OCI-M2 (cell line): ENCODE data around the gene C1QBP.
"Not testable (repeated sequence)": the region's sequence is repeated elsewhere in the genome, so short reads cannot be mapped to it uniquely, and the experiment has no call there.

ENCODE experiments used
- DNase-seq: peaks from one replicate; lab custom pipeline; 2025; ENCODE audit not compliant: unreplicated experiment; lab: John Stamatoyannopoulos, UW

C1QBP gene, protein sequence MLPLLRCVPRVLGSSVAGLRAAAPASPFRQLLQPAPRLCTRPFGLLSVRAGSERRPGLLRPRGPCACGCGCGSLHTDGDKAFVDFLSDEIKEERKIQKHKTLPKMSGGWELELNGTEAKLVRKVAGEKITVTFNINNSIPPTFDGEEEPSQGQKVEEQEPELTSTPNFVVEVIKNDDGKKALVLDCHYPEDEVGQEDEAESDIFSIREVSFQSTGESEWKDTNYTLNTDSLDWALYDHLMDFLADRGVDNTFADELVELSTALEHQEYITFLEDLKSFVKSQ

DNA sequence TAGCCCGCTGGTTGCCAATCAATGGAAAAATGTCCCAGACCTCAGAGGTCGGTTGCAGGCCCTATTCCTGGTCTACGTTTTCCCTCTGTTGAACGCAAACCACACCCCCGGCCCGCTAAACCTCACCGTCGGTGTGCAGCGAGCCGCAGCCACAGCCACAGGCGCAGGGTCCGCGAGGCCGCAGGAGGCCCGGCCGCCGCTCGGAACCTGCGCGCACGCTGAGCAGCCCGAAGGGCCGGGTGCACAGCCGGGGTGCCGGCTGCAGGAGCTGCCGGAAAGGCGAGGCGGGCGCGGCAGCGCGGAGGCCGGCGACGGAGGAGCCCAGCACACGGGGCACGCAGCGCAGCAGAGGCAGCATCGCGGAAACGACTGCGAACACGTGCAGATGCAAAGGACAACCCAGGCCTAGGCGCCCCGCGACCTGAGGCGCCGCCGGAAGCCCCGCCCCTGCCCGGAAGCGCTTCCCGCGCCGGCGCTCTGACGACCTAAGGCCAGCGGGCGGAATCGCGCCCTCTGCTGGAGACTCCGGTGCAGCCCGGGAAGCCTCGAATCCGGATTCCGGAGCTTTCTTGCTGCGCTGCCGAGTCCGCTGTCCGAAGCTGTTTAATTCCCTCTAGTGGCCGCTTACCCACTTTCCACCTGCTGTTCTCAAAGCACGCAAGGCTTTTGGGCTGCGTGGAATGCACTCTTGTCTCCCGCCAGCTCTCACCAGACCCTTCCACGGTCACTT, at the start of gene C1QBP:
Gene C1QBP (minus strand): TSS at position 440 of the 730 bp plus-strand sequence. CDS start 82 bp downstream, at position 358.
- DNase-seq = peak; percentile 90

DNA sequence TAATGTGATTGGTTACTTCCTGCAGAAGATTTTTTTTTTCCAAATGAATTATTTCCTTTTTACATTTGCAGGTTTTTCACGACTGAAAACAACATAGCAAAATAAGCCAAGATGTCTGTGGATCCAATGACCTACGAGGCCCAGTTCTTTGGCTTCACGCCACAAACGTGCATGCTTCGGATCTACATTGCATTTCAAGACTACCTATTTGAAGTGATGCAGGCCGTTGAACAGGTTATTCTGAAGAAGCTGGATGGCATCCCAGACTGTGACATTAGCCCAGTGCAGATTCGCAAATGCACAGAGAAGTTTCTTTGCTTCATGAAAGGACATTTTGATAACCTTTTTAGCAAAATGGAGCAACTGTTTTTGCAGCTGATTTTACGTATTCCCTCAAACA, 49.8 kb upstream of the C1QBP start:
- DNase-seq = no peak

DNA sequence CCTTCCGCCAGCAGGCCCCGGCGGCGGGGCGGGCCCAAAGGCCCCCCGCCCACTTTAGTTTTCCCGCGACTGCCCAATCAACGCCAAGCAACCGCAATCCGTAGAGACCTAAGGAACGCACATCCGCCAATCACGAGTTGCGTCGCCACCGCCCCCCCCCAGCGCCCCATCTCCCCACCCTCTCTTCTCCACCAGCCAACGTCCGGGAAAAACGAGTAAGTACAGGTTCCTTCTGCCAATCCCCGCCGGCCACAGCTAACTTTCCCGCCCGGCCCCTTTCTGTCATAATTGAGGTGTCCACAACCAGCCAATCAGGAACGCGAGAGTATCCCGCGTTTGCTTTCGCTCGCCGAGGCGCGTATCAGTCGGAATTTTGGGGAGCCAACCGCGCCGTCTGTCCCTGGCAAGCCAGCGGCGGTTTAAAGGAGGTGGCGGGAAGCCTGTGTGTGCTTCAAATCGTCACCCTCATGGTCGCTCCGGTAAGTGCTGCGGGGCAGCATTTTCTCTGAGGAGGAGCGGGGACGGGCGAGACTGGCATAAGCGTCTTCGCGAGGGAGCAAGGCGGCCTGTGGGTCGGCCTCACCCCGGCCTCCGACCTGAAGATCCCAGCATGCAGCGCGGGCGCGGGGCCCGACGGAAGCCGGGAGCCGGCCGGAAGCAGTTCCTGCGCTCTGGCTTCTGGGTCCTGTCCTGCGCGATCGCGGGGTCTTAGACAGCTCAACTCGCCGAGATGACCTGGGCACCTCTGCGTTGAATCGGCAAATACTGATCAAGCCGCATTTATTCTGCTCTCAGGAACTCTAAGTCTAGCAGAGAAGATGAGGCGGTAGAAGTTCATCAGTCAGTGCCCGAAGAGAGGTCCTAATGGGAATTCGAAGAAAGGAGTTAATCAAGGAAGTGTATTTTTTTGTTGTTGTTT, 47.5 kb upstream of the C1QBP start, which contains the start of gene MIS12:
Gene MIS12 (plus strand): TSS at position 361 of the 919 bp plus-strand sequence. CDS start 2,297 bp downstream, outside the sequence.
- DNase-seq = peak; percentile 58

DNA sequence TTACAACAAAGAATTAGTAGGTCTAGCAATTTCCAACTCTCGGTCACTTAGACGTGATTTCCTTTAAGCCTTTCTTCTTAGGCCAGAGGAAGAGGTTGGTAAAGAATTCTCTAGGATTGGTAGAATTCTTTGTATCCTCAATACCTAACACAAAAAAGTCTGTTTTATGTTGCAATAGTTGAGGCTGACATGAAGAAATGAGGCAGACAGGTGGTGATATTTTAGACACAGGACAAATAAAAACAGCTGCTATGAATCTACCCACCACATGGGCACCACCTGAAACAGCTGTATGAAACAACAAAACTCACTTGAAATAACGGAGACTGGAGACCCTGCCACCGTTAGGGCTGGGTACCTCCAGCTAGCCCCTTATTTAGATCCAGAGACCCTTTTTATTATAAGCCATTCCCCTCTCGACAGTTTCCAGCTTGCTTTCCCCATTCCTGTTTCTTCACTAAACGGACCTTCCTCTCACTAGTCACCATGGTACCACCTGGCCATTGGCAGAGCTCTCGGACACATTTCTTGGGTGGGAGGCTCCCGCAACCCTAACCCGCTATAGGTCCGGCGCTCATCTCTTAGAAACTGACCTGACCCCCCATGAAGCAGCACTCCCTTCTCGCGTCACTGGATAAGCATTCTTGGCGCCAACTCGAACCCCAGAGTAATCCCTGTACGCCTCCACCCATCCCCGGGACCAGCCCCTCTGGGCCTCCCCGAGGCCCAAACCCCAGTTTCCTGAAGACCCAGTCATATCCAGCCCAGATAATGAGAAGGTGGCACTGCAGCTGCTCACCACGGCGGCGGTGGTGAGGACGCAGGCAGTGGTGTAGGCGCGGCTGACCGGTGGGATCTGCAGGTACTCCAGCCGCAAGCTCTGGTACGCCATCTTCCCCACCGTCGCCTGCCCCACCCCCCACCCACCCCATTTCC, 46.6 kb upstream of the C1QBP start, which contains the start of gene DERL2:
Gene DERL2 (minus strand): TSS at position 909 of the 936 bp plus-strand sequence. CDS start 17 bp downstream, at position 892.
- DNase-seq = no peak

DNA sequence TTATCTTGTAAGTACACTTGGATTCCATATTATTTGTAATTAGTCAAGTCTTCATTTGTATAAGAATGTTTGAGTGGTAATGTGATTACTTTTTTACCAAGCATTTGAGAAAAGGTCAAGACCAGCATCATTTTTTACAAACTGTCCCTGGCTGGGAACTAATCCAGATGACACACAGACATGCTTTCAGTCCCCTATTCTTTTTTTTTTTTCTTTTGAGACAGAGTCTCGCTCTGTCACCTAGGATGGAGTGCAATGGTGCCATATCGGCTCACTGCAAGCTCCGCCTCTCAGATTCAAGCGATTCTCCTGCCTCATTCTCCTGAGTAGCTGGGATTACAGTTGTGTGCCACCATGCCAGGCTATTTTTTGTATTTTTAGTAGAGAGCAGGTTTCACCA, 42.5 kb upstream of the C1QBP start:
- no peak for DNase-seq

DNA sequence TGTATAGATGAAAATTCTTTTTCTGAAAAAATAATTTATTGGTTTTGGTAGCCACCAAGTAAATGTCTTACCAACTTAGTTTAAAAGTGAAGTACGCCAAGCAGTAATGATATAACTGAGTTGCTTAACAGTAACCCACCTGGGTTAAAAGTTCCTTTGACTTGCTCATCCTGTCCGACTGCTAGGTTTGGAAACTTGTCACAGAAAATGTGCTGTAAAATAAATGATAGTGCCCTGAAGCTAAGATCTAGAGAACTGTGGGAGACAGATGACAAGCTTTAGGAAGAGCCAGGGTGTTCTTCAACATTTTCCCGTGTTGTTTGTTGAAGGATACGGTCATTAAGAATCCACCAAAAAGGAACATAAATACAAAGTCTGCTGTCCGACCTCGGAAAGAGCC, 42.0 kb upstream of the C1QBP start:
- no peak for DNase-seq

DNA sequence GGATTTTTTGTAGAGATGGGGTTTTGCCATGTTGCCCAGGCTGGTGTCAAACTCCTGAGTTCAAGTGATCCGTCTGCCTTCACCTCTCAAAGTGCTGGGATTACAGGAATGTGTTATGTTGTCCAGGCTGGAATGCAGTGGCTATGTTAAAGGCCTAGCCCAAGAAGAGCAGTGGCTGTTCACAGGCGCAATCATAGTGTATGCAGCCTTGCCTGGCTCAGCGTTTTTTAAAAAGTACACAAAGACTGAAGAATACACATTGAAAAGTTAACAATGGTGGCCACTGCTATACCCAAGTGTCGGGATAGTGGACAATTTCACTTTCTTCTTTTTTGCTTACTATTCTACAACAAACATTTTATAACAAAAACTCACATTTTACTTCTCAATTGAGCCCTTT, 40.0 kb upstream of the C1QBP start:
- no peak for DNase-seq

DNA sequence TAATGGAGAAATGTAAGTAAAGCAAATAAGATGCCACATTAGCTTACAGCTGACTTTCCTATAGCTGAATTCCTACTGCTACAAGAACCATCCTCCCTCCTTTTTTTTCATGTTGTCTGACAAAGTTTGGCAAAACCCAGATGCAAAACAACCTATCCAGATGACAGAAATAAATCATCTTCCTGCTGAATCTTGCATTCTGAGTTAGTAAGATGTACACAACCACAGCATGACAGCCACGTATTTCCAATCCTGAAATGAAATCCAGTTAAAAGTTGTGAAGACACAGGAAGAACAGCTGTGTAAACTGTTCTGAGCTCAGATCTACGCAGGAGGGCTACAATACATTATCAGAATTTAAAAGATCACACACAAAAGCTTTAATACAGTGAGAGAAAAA, 35.0 kb upstream of the C1QBP start:
- no peak for DNase-seq

DNA sequence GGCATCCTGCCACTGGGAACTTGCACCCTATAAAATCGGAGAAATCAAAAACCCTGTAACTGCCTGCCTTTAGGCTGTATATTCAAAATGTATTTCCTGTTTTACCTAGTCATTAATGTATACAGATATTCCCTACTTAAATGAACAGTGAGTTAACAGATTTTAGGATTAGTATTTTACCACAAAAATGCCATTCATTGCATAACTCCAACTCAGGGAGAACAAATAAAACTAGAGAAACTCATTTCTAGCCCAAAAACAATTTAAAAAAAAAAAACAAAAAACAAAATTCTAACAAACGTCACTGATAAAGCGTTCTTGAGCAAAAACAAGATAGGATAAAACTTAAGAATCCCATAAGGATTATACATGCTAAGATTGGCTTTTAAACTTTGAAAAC, 33.6 kb upstream of the C1QBP start:
- DNase-seq = no peak

DNA sequence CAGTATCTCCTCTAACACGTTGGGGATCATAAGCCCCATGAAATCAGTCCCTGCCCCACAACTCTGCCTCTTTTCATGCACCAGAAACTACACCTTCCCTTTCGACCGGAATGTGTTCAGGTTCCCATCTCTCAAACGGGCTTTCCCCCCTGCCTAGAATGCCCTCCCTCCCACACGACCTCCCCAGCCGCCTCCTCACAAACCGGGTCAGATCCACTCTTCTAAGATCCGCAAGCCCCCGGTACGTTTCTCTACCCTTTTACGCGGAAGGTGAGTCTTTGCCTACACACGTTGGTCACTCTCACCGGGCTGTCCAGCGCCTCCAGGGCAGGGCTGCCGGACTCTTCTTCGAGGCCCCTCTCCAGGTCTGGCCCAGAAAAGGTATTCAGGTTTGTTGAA, 29.1 kb upstream of the C1QBP start:
- no peak for DNase-seq

DNA sequence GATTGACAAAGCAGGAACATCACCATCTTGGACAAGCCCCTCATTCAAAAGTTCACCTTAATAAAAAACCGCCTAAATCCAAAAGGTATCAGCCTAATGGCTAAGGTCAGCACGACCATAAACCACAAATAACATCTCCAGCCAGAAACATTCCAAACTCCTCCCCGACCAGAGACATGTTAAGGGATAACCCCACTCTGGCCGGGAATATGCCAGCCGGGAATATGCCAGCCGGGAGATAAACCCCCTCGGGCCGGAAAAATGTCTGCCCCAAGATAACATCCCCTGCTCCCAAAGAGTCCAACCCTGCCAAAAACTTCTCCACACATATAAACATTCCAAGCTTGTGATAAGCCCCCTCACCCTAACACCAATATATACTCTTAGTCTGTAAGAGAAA, 28.5 kb upstream of the C1QBP start:
- DNase-seq = no peak

DNA sequence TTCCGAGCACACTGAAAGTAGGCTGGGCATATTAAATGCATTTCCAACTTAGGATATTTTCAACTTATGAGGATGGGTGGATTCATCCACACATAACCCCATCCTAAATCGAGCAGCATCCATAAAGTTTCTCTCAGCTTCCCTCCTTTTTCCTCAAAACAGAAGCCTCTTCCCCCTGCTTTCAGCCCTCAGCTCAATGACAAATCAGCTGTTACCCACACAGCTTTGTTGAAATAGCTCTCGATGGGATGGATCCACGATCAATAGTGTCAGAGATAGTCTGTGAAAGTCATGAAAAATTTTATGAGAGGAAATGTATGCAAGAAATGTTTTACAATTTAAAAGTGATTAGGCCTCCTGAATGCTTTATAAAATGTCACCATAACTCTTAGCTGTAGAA, 27.3 kb upstream of the C1QBP start:
- DNase-seq = no peak

DNA sequence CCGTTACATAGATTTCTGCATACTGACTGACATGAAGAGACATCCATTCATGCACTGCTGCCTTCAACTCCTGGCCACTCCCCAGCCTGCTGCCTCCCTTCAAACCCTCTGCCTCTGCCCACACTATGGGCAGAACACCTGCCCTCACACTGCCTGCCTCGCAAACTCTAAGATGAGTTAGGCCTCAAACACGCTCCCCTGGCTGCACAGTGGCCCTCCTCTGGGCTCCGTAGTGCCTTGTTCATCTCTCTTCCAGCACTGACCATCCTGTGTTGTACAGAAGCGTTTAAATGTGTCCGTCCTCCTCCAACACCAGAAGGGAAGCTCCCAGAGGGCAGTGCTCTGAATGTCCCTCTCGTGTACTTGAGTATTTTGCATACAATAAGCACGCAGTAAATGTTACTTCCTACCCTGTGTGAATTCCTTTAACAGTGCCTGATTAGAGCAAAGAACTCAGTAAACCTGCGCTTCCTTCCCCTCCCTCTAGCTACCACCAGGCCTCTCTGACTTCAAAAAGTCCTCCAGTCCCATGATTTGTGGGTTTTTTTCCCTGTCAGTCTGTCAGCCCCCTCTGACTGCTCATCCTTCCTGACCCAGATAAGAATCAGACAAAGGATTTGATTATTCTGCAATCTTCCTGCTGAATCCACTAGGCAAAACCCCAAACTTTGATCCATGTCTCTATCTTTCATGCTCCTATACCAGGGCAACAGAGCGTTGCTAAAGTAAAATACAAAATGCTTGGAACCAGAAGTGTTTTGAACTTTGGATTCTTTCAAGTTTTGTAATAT, 26.0 kb upstream of the C1QBP start:
- no peak for DNase-seq

DNA sequence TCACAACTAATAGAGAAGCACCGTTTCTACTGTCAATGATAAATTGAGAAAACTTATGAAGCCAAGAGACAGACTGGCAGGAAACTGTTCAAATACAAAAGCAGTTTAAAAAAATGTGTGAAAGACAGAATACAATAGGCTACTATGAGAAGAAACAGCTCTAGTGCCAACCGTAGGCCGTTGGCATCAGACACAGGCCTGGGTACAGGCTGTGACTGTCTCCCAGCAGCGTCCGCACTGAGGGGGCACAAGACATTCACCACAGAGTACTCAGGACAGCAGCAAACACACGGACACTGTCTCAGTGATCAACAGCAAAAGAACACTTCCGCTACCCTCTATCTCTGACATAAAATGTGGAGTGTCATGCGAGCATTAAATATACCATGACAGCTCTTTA, 7.8 kb upstream of the C1QBP start:
- no peak for DNase-seq

DNA sequence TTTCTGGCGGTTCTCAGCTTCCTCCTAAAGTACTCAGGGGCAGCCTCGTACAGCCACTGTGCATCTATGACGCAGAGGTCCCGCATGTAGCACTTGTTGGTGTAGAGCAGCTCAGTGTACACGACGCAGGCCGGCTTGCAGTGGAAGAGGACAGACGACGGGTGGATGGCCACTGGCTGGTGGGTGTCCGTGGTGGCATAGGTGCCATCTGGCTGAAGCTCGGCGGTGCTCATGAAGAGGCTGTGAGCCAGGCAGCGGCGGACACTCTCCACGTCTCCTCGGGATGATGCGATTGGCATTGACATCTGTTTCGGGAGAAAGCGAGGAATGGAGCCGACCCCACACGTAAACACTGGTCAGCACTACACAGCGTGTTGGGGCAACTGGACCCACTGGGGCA, 5.3 kb upstream of the C1QBP start:
- DNase-seq = no peak

DNA sequence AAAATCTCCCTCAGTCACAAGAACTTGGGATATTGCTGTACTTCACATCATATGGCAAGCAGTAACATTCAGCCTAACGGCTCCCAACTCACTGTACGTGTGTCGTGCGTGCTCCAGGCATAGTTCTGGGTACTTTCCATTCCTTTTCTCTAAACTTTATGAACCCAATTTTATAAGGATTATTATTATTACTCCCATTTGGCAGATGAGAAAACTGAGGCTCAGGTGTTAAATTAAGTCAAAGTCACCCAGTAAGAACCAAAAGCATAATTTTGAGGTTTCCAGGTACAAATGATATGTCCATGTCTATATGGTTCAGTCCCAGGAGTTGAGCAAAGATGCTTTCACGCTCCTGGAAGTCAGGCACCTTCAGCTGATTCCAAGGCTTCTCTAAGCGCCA, 4.8 kb upstream of the C1QBP start:
- no peak for DNase-seq

DNA sequence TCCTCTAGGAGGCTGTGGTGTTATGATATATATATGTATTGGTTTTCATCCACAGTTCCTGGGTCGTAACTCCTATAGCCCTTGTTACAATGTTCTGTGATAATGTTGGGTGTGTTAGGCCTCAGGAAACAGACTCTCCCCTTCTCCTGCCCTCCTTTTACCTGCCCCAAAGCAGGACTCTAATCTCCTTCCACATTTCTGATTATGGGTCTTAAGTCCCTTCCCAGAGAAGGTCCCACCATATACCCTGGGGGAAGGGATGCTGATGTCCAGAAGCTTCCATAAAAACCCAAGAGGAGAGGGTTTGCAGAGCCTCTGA, 450 bp upstream of the C1QBP start:
- DNase-seq = no peak

DNA sequence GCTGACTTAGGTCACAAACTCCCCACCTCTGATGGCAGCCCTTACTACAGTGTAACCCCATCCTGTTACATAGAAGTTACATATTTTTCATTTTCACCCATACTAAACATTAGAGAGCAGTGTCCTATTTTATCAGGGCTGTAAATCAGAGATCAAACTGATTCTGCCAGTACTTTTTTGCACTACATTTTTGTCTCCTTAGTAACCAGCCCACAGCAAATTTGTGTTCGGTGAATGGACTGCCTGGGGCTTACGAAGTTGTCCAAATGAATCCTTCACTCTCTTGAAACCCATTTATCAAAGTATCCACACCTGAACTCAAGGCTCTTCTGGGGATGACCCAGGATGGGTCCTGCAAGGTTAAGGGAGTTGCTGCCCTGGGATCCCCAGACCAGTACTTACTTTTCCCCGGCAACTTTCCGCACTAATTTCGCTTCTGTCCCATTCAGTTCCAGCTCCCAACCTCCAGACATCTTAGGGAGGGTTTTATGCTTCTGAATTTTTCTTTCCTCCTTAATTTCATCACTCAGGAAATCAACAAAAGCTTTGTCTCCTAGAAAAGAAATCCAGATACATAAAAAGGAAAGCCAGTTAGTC, 1.1 kb downstream of the C1QBP start:
- no peak for DNase-seq

DNA sequence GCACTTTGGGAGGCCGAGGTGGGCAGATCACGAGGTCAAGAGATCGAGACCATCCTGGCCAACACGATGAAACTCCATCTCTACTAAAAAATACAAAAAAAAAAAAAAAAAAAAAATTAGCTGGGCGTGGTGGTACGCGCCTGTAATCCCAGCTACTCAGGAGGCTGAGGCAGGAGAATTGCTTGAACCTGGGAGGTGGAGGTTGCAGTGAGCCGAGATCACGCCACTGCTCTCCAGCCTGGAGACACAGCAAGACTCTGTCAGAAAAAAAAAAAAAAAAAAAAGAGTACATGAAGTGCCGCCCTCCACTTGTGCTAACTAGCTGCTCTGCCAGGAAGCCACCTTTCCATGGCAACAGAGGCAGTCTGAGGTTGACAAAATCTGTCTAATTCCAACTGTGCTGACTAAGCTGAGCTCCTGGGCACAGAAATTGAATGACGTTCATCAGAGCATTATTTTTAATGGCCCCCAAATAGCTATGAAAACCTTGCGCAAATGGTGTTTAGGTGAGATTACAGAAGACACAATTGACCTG, 3.1 kb downstream of the C1QBP start:
- not testable (repeated sequence) for DNase-seq
